ENCODE measurements around the gene RNLS. TPM values are rescaled to one million over a fixed set of nuclear protein-coding genes. Genes with fewer than 3 reads are reported as not detected.

The RNLS gene
- total and polyA plus RNA-seq, 2 of the 4 experiments (the other 2 are of a cell fraction) = 4.5 to 7.0 TPM

GRCh38 chr10:88417387-88418030, 165.6 kb downstream of the RNLS start:
- in situ Hi-C loops (cut with MboI; ENCODE audit: low sequenced_read_pairs) (no loop called here), dilution Hi-C loops (cut with HindIII; ENCODE audit: low sequenced_read_pairs, unreplicated experiment) (no loop called here), intact Hi-C loops (cut with micrococcal nuclease) (no loop called here)
- H3K36me3 ChIP-seq (ENCODE audit: control insufficient read depth, insufficient read depth, low read length) = no peaks in the 10 kb centered on the region
- H3K4me2 ChIP-seq (ENCODE audit: low read depth, low read length) = no peak overlapping the region
- no peak overlapping the region for H3K9ac ChIP-seq (ENCODE audit: low read depth, low read length)
- H3K79me1 ChIP-seq (ENCODE audit: low read depth in 1 of 2, low read length in 2 of 2) = no peaks in the 10 kb centered on the region
- H2BK120ac ChIP-seq (ENCODE audit: low read depth, low read length) = no peak overlapping the region
- no peak overlapping the region for H3K14ac ChIP-seq (replicated peaks; ENCODE audit: low read depth, low read length)
- no peaks in the 10 kb centered on the region for H3K4me1 ChIP-seq (ENCODE audit: control insufficient read depth, insufficient read depth, low read length)
- no peak overlapping the region for H4K5ac ChIP-seq (ENCODE audit: low read depth, low read length)
- TF ChIP-seq RAD21 (IDR thresholded peaks at IDR 0.05; ENCODE audit: low read length) (no peak), MXI1 (IDR thresholded peaks at IDR 0.05; ENCODE audit: borderline replicate concordance, low read depth, low read length) (no peak), MAZ (IDR thresholded peaks at IDR 0.05; ENCODE audit: borderline replicate concordance, low read depth, low read length) (no peak), CEBPB (IDR thresholded peaks at IDR 0.05; ENCODE audit: low read depth, low read length) (no peak), BHLHE40 (IDR thresholded peaks at IDR 0.05; ENCODE audit: low read depth, low read length) (no peak), RFX5 (IDR thresholded peaks at IDR 0.05; ENCODE audit: low read depth, low read length) (no peak), NFE2L2 (IDR thresholded peaks at IDR 0.05; ENCODE audit: low read depth, low read length) (no peak), FOS (IDR thresholded peaks at IDR 0.05; ENCODE audit: low read depth, low read length) (no peak), RCOR1 (IDR thresholded peaks at IDR 0.05; ENCODE audit: insufficient replicate concordance, low read length) (no peak), MAFK (IDR thresholded peaks at IDR 0.05; ENCODE audit: low read depth, low read length) (no peak), SMC3 (IDR thresholded peaks at IDR 0.05; ENCODE audit: low read depth, low read length) (no peak), USF2 (IDR thresholded peaks at IDR 0.05; ENCODE audit: low read depth, low read length) (no peak), CHD1 (IDR thresholded peaks at IDR 0.05; ENCODE audit: low read depth, low read length) (no peak), ELK1 (IDR thresholded peaks at IDR 0.05; ENCODE audit: borderline replicate concordance, low read depth, low read length) (no peak), POLR2A (IDR thresholded peaks at IDR 0.05; ENCODE audit: low read depth, low read length) (no peak)
- TF ChIP-seq, protein P1, sequence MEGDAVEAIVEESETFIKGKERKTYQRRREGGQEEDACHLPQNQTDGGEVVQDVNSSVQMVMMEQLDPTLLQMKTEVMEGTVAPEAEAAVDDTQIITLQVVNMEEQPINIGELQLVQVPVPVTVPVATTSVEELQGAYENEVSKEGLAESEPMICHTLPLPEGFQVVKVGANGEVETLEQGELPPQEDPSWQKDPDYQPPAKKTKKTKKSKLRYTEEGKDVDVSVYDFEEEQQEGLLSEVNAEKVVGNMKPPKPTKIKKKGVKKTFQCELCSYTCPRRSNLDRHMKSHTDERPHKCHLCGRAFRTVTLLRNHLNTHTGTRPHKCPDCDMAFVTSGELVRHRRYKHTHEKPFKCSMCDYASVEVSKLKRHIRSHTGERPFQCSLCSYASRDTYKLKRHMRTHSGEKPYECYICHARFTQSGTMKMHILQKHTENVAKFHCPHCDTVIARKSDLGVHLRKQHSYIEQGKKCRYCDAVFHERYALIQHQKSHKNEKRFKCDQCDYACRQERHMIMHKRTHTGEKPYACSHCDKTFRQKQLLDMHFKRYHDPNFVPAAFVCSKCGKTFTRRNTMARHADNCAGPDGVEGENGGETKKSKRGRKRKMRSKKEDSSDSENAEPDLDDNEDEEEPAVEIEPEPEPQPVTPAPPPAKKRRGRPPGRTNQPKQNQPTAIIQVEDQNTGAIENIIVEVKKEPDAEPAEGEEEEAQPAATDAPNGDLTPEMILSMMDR (conservative IDR thresholded peaks at IDR 0.05; ENCODE audit: low read depth, low read length) = no peak
- H3K27ac ChIP-seq (ENCODE audit: insufficient read depth, low read length) = no peak overlapping the region
- H3K56ac ChIP-seq (ENCODE audit: extremely low read depth, insufficient read depth, low read length) = no peak overlapping the region
- no peak overlapping the region for H3K18ac ChIP-seq (ENCODE audit: low read depth, low read length)
- ChIA-PET CTCF (interaction anchor here (1.0 kb wide), 1 partner anchor 15 kb away, joined by 3 read pairs; no protein-coding TSS in a partner anchor), POLR2A (ENCODE audit: unreplicated experiment) (no interaction called here)
- ATAC-seq (ENCODE audit: low read depth) (no peak; the same call in 1 of the 2 replicates), DNase-seq (no peak)
- no TSS peak for BruUV-seq (replicated peaks)
- WGBS, 2 experiments (ENCODE audit: extremely low coverage in 2 of 2, insufficient read length in 1 of 2) = no CpG with 5 or more reads among the region's 3 CpGs
- no peak overlapping the region for H2AK5ac ChIP-seq (ENCODE audit: low read depth, low read length)
- H3K4me3 ChIP-seq (ENCODE audit: insufficient read depth, low read depth, low read length) = no peak overlapping the region
- H3K4ac ChIP-seq (ENCODE audit: low read depth, low read length) = no peak overlapping the region
- H4K20me1 ChIP-seq (ENCODE audit: insufficient read depth, low read length) = no peaks in the 10 kb centered on the region
- no peak overlapping the region for H2AFZ ChIP-seq (replicated peaks; ENCODE audit: low read length, poor library complexity)
- no peak overlapping the region for H2BK5ac ChIP-seq (ENCODE audit: low read depth, low read length, poor library complexity, severe bottlenecking)
- no peak overlapping the region for H4K91ac ChIP-seq (ENCODE audit: insufficient read depth, low read depth, low read length)
- no peak overlapping the region for H3K23ac ChIP-seq (ENCODE audit: low read depth, low read length)
- H3K9me1 ChIP-seq (ENCODE audit: insufficient read depth, low read length) = 0 out of 2 replicates have a peak, but pooled peaks cover 3% of the 10 kb centered on the region
- H3K27me3 ChIP-seq (ENCODE audit: control insufficient read depth, insufficient read depth, low read length) = peaks cover 3% of the 10 kb centered on the region
- no peak overlapping the region for H2BK15ac ChIP-seq (ENCODE audit: low read depth, low read length)
- H3K9me3 ChIP-seq (ENCODE audit: control insufficient read depth, insufficient read depth, low read length) = no peaks in the 10 kb centered on the region
- H2BK20ac ChIP-seq (ENCODE audit: low read depth, low read length) = no peak overlapping the region
- no peak overlapping the region for H2AK9ac ChIP-seq (replicated peaks; ENCODE audit: low read depth, low read length, poor library complexity)
- H4K8ac ChIP-seq (ENCODE audit: low read depth in 2 of 2, low read length in 2 of 2) = no peak overlapping the region

Data from IMR-90 (cell line).